ENCODE results near the gene AMIGO1.

DNA sequence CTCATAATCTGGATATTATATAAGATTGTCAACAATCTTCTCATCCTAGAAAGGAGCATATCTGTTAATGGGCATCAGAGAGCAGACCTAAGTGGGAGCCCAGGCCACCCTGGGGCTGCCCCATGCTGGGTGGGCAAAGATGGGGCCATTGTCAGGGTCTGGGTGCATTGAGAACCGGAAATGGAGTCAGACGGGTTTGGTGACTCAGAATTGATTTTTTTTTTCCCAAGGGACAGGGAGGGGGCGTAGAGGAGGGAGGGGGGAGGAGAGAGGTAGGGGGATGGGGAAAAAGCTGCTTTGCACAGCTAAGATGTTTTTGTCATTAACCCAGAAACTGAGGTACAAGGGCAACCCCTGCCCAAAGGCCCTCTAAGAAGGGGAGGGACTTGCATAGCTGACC lies 24.5 kb downstream of the AMIGO1 start:
- TF ChIP-seq, protein P1, sequence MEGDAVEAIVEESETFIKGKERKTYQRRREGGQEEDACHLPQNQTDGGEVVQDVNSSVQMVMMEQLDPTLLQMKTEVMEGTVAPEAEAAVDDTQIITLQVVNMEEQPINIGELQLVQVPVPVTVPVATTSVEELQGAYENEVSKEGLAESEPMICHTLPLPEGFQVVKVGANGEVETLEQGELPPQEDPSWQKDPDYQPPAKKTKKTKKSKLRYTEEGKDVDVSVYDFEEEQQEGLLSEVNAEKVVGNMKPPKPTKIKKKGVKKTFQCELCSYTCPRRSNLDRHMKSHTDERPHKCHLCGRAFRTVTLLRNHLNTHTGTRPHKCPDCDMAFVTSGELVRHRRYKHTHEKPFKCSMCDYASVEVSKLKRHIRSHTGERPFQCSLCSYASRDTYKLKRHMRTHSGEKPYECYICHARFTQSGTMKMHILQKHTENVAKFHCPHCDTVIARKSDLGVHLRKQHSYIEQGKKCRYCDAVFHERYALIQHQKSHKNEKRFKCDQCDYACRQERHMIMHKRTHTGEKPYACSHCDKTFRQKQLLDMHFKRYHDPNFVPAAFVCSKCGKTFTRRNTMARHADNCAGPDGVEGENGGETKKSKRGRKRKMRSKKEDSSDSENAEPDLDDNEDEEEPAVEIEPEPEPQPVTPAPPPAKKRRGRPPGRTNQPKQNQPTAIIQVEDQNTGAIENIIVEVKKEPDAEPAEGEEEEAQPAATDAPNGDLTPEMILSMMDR (conservative IDR thresholded peaks at IDR 0.05) = no peak
- TF ChIP-seq ZFX (IDR thresholded peaks at IDR 0.05) = no peak
